T-helper 2 cell treated with Interferon-gamma antibody and Interleukin-4, amounts not matched to agents 5 μg/mL and 100 μg/mL, for 36 hours (primary cell): Measurements from ENCODE around the gene TNFRSF6B.

Experiments used
- DNase-seq: peaks from one replicate; pipeline ENCODE4 v3.0.0; 2021; ENCODE audit warnings: low spot score
- H3K27ac Mint-ChIP-seq: one replicate; pipeline ENCODE4 v1.8.0; 2021; ENCODE audit warnings: mild to moderate bottlenecking, mixed read lengths
- H3K27me3 Mint-ChIP-seq: one replicate; pipeline ENCODE4 v1.8.0; 2021; ENCODE audit warnings: low read depth, mixed read lengths
- H3K36me3 Mint-ChIP-seq: one replicate; pipeline ENCODE4 v1.8.0; 2021; ENCODE audit warnings: low read depth, mixed read lengths
- H3K4me1 Mint-ChIP-seq: one replicate; pipeline ENCODE4 v1.8.0; 2021; ENCODE audit warnings: low read depth, mixed read lengths
- H3K4me3 Mint-ChIP-seq: one replicate; pipeline ENCODE4 v1.8.0; 2022; ENCODE audit warnings: mild to moderate bottlenecking, moderate library complexity, mixed read lengths
- H3K9me3 Mint-ChIP-seq: one replicate; pipeline ENCODE4 v1.8.0; 2021; ENCODE audit warnings: mixed read lengths

Gene TNFRSF6B

DNA sequence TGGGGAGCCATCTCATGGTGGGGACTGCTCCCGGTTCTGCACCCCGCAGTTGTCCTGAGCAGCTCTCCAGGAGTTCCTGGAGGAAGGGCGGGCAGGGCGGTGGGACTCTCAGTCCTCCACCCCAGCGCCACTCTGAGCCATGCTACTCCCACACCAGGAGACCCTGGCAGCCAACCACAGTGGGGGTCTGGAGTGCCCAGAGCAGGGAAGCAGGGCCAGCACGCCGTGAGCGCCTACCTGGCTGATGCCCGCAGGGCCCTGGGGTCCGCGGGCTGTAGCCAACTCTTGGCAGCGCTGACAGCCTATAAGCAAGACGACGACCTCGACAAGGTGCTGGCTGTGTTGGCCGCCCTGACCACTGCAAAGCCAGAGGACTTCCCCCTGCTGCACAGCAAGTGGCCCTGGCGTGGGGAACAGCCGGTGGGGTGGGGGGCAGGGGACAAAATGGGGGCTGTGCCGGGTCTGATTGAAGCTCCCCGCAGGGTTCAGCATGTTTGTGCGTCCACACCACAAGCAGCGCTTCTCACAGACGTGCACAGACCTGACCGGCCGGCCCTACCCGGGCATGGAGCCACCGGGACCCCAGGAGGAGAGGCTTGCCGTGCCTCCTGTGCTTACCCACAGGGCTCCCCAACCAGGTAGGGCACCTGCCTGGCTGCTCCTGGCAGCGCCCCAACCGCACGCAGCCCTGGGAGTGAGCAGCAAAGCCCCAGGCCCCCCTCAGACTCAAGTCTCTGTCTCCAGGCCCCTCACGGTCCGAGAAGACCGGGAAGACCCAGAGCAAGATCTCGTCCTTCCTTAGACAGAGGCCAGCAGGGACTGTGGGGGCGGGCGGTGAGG, 1.6 kb upstream of the TNFRSF6B start:
- no peak for DNase-seq
- no peaks in the 10 kb centered on the region for H3K4me1 Mint-ChIP-seq
- no peak overlapping the region for H3K4me3 Mint-ChIP-seq
- no peak overlapping the region for H3K27ac Mint-ChIP-seq
- H3K36me3 Mint-ChIP-seq, result peaks cover 13% of the 10 kb centered on the region
- H3K27me3 Mint-ChIP-seq, result peaks cover 2% of the 10 kb centered on the region
- no peaks in the 10 kb centered on the region for H3K9me3 Mint-ChIP-seq

GRCh38 chr20:63695424-63696305, 787 bp upstream of the TNFRSF6B start:
- Mint-ChIP-seq H3K36me3 (peaks cover 13% of the 10 kb centered on the region), H3K4me3 (no peak overlapping the region), H3K27ac (no peak overlapping the region), H3K27me3 (peaks cover 2% of the 10 kb centered on the region), H3K9me3 (no peaks in the 10 kb centered on the region), H3K4me1 (no peaks in the 10 kb centered on the region)
- no peak for DNase-seq

- DNase-seq, result no peak
Observed at GRCh38 chr20:63696306-63696627, 185 bp upstream of the TNFRSF6B start.

DNA sequence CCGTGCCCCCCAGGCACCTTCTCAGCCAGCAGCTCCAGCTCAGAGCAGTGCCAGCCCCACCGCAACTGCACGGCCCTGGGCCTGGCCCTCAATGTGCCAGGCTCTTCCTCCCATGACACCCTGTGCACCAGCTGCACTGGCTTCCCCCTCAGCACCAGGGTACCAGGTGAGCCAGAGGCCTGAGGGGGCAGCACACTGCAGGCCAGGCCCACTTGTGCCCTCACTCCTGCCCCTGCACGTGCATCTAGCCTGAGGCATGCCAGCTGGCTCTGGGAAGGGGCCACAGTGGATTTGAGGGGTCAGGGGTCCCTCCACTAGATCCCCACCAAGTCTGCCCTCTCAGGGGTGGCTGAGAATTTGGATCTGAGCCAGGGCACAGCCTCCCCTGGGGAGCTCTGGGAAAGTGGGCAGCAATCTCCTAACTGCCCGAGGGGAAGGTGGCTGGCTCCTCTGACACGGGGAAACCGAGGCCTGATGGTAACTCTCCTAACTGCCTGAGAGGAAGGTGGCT, 960 bp downstream of the TNFRSF6B start:
- no peak overlapping the region for H3K4me3 Mint-ChIP-seq
- peaks cover 2% of the 10 kb centered on the region for H3K27me3 Mint-ChIP-seq
- DNase-seq, result no peak
- H3K4me1 Mint-ChIP-seq, result no peaks in the 10 kb centered on the region
- H3K27ac Mint-ChIP-seq, result peak overlapping the region; percentile 36
- no peaks in the 10 kb centered on the region for H3K9me3 Mint-ChIP-seq
- peaks cover 7% of the 10 kb centered on the region for H3K36me3 Mint-ChIP-seq

More at GRCh38 chr20:63696306-63696627, 185 bp upstream of the TNFRSF6B start:
- Mint-ChIP-seq H3K4me1 (no peaks in the 10 kb centered on the region), H3K9me3 (no peaks in the 10 kb centered on the region), H3K36me3 (peaks cover 12% of the 10 kb centered on the region), H3K4me3 (no peak overlapping the region), H3K27me3 (peaks cover 2% of the 10 kb centered on the region), H3K27ac (no peak overlapping the region)

DNA sequence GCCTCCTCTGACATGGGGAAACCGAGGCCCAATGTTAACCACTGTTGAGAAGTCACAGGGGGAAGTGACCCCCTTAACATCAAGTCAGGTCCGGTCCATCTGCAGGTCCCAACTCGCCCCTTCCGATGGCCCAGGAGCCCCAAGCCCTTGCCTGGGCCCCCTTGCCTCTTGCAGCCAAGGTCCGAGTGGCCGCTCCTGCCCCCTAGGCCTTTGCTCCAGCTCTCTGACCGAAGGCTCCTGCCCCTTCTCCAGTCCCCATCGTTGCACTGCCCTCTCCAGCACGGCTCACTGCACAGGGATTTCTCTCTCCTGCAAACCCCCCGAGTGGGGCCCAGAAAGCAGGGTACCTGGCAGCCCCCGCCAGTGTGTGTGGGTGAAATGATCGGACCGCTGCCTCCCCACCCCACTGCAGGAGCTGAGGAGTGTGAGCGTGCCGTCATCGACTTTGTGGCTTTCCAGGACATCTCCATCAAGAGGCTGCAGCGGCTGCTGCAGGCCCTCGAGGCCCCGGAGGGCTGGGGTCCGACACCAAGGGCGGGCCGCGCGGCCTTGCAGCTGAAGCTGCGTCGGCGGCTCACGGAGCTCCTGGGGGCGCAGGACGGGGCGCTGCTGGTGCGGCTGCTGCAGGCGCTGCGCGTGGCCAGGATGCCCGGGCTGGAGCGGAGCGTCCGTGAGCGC, 1.6 kb downstream of the TNFRSF6B start:
- Mint-ChIP-seq H3K27ac (no peak overlapping the region), H3K36me3 (peaks cover 5% of the 10 kb centered on the region), H3K4me3 (no peak overlapping the region), H3K9me3 (no peaks in the 10 kb centered on the region), H3K4me1 (no peaks in the 10 kb centered on the region), H3K27me3 (peaks cover 2% of the 10 kb centered on the region)
- DNase-seq, result no peak

GRCh38 chr20:63698739-63699465, 2.5 kb downstream of the TNFRSF6B start:
- H3K27me3 Mint-ChIP-seq, result no peaks in the 10 kb centered on the region
- DNase-seq, result peak; percentile 50
- H3K27ac Mint-ChIP-seq, result no peak overlapping the region
- no peaks in the 10 kb centered on the region for H3K4me1 Mint-ChIP-seq
- no peaks in the 10 kb centered on the region for H3K9me3 Mint-ChIP-seq
- H3K4me3 Mint-ChIP-seq, result no peak overlapping the region
- H3K36me3 Mint-ChIP-seq, result peaks cover 2% of the 10 kb centered on the region

DNA sequence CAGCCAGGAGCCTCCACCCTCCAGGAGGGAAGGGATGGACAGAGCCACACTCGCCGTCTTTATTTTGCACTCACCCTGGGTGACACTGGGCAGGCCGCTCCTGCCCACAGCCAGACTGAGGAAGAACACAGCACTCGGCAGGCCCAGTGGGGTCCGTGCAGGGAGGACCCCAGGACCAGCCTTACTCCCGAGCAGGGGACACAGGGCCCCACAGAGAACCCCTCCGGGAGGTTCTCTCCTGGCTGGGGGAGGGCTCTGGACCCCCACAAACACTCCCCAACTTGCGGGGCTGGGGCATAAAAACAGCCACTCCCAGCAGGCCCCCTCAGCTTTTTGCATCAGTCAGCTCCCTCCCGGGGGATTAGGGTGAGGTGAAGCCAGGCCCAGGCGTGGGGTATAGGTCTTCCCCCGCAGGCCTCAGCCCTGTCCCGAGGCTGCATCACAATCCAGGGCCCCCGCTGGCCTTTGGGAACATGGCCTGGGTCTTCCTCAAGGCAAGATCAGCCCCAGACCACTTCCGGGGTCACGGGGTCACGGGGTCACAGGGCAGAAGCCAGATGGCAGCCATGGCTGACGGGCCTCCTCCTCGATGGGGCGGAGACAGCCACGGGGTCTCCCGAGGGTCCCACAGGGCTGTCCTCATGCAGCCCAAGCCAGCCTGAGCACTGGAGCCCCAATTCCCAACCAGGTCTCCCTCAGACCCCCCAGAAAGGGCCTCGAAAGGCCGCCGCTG, 3.2 kb downstream of the TNFRSF6B start:
- no peak for DNase-seq
- no peak overlapping the region for H3K27ac Mint-ChIP-seq

DNA sequence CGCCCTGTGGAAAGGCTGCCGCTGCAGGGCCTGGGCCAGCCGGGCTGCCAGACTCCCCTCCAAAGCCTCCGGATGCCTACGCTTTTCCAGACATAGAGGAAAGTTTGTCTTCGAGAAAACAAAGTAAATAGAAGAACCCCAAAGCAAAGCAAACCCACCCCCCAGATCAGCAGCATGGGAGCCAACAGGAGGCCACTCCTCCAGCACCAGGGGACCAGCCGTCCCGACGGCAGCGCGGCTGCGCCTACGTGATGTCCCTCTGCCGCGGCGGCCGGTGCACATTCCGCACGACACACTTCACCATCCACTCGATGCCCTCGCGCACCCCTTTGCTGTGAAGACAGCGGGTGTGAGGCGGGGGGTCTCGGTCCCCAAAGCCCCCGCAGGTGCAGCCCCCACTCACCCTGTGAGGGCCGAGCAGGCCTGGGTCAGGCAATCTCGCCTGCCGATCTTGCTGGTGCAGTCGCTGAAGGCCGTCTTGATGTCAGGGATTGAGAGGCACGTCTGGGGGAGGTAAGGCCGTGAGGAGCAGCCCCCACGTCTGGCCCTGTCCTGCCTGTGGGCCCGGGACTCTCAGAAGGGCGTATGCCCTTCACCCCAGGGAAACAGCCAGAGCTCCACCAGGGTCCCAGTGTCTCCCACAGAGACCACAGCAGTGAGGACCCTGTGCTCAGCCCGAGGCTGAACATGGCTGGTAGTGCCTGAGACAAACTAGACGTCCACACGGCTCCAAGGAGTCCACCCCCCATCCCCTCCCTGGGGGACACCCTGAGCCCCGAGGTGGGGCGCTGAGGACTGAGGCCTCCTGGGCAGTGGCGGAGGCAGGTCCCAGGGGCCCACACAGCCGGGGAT, 4.0 kb downstream of the TNFRSF6B start:
- Mint-ChIP-seq H3K36me3 (peaks cover 7% of the 10 kb centered on the region), H3K9me3 (no peaks in the 10 kb centered on the region), H3K4me1 (peaks cover 3% of the 10 kb centered on the region), H3K27ac (no peak overlapping the region), H3K4me3 (no peak overlapping the region), H3K27me3 (no peaks in the 10 kb centered on the region)
- no peak for DNase-seq

More for the DNA sequence above, 3.2 kb downstream of the TNFRSF6B start:
- Mint-ChIP-seq H3K4me3 (no peak overlapping the region), H3K27me3 (no peaks in the 10 kb centered on the region), H3K9me3 (no peaks in the 10 kb centered on the region), H3K4me1 (no peaks in the 10 kb centered on the region), H3K36me3 (no peaks in the 10 kb centered on the region)

DNA sequence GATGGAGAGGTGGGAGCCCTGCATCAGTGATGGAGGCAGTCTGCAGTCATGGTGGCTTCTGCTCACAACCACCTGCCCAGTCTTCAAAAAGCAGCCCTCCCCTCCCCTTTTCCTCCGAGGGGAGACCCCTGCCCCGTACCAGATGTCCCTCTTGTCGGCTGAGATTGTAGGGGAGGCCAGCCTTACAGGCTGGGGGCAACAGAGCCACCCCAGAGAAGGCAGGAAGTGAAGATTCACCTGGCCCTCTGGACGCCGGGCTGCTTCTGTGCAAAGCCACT, 4.5 kb downstream of the TNFRSF6B start:
- Mint-ChIP-seq H3K4me1 (peaks cover 8% of the 10 kb centered on the region), H3K27me3 (no peaks in the 10 kb centered on the region), H3K4me3 (no peak overlapping the region), H3K36me3 (peaks cover 12% of the 10 kb centered on the region), H3K27ac (no peak overlapping the region), H3K9me3 (no peaks in the 10 kb centered on the region)
- no peak for DNase-seq

DNA sequence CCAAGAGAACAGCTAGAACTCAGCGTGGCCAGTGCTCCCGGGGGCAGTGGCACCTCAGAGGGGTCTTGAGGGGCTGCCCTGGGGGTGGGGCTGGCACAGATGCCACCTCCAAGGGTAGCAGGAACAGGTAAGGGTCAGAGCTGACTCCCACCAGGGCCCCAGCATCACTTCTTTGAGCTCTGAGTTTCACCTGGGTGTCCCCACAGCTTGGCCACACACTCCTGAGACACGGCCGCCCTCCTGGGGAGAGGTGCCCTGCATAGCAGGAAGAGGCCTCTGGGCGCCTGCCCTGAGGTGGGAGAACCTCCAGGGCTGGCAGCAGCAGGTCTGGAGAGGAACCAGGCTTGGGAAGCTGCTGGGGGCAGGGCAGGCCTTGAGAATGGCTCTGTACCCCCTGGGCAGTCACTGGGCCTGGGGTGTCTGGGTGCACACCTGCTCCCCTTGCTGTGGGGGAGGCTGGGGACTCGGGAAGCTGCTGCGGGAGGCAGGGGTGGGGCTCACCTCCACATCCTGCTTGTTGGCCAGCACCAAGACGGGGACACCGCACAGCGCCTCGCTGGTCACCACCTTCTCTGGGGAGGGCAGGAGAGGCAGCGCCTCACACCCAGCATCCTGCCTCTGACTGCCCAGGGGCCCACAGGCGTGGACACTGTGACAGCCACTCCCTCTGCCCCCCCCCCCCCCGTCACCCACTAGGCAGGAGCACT, 5.0 kb downstream of the TNFRSF6B start:
- Mint-ChIP-seq H3K4me1 (peaks cover 11% of the 10 kb centered on the region), H3K4me3 (no peak overlapping the region), H3K9me3 (no peaks in the 10 kb centered on the region), H3K27ac (no peak overlapping the region), H3K27me3 (no peaks in the 10 kb centered on the region), H3K36me3 (peaks cover 17% of the 10 kb centered on the region)
- DNase-seq, result no peak

GRCh38 chr20:63702036-63702665, 5.7 kb downstream of the TNFRSF6B start:
- H3K9me3 Mint-ChIP-seq, result no peaks in the 10 kb centered on the region
- no peaks in the 10 kb centered on the region for H3K27me3 Mint-ChIP-seq
- H3K36me3 Mint-ChIP-seq, result peaks cover 24% of the 10 kb centered on the region
- H3K4me3 Mint-ChIP-seq, result no peak overlapping the region
- H3K4me1 Mint-ChIP-seq, result peaks cover 18% of the 10 kb centered on the region
- H3K27ac Mint-ChIP-seq, result no peak overlapping the region
- DNase-seq, result no peak
